ENCODE measurements around the gene ATPAF2. TPM values are rescaled to one million over a fixed set of nuclear protein-coding genes. Genes with fewer than 3 reads are reported as not detected.

The ATPAF2 gene
- total RNA-seq, 4 donors from 2014 or later: 9.5 to 18.4 (median 13.1) TPM

GRCh38 chr17:18040261-18040858 is 1.4 kb upstream of the ATPAF2 start:
- no peak for TF ChIP-seq CTCF (IDR thresholded peaks at IDR 0.05)
- no peak for DNase-seq (ENCODE audit: low spot score)
- no peak for ATAC-seq (ENCODE audit: low FRiP score)

GRCh38 chr17:18039535-18040260 is 730 bp upstream of the ATPAF2 start:
- DNase-seq (ENCODE audit: low spot score) (no peak), ATAC-seq (ENCODE audit: low FRiP score) (peak; percentile 60)
- TF ChIP-seq CTCF (IDR thresholded peaks at IDR 0.05): no peak

GRCh38 chr17:18038149-18038850 is 668 bp downstream of the ATPAF2 start:
- ATAC-seq (ENCODE audit: low FRiP score): no peak
- DNase-seq (ENCODE audit: low spot score): no peak
- TF ChIP-seq CTCF (IDR thresholded peaks at IDR 0.05): no peak

- no peak for TF ChIP-seq CTCF (IDR thresholded peaks at IDR 0.05)
- ATAC-seq (ENCODE audit: low FRiP score) (no peak), DNase-seq (ENCODE audit: low spot score) (no peak)
These were observed 1.5 kb downstream of the ATPAF2 start for GRCh38 chr17:18037486-18037885.

GRCh38 chr17:18035704-18036103 is 3.3 kb downstream of the ATPAF2 start:
- no peak for DNase-seq (ENCODE audit: low spot score)
- ATAC-seq (ENCODE audit: low FRiP score): no peak
- TF ChIP-seq CTCF (IDR thresholded peaks at IDR 0.05): no peak

GRCh38 chr17:18033442-18034099 is 5.4 kb downstream of the ATPAF2 start:
- peak; percentile 69 for ATAC-seq (ENCODE audit: low FRiP score)
- DNase-seq (ENCODE audit: low spot score): no peak
- TF ChIP-seq CTCF (IDR thresholded peaks at IDR 0.05): no peak
